ENCODE measurements around the gene B3GALT6. TPM values are rescaled to one million over a fixed set of nuclear protein-coding genes. Genes with fewer than 3 reads are reported as not detected.
A peak's percentile ranks its signal among the peaks of the same experiment; 100 is the strongest.

B3GALT6 gene
- total RNA-seq, 1 experiment from 2014 or later, result 20.0 TPM

DNA sequence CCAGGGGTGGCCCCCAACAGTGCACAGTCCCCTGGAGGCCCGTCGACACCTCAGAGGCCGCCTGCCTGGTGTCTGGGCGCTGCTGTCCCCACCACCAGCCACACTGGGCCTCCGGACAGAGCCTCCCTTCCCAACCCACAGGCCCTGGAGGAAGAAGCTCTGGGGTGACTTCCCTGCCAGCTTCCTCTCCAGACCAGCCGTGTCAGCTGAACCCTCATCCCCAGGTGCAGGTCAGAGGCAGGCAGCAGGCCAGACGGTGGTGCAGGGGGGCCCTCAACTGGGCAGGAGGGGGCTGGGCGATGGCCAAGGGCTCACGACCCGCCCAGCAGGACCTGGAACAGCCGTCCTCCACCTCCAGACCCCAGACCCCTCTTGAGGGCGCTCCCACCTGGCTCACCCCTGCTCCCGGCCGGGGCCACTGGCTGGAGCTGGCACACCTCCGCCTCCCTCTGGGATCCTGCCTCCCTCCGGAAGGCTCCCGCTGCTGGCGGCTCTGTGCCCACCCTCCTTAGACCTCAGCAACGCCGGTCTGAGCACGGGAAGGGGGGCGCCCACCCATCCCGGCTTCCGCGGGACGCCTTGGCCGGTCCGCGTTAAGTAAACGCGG, 26.2 kb upstream of the B3GALT6 start:
- CTCF ChIA-PET, result interaction anchor here (0.8 to 3.1 kb wide), 5 partner anchors 31 to 86 kb away, joined by 4 to 17 read pairs (median 9); partner anchors contain the start of gene TTLL10
- ATAC-seq (peak; percentile 8; the same call in 1 of the 2 replicates), DNase-seq (ENCODE audit: low spot score) (no peak)
- no peaks in the 10 kb centered on the region for H3K9me3 Mint-ChIP-seq
- no peaks in the 10 kb centered on the region for H3K36me3 Mint-ChIP-seq
- POLR2A ChIA-PET, result no interaction called here
- TF ChIP-seq SP1 (CRISPR knock-in tag; conservative IDR thresholded peaks at IDR 0.05) (peak; percentile 47; the same call in 1 of the 2 replicates), NFATC4 (CRISPR knock-in tag; IDR thresholded peaks at IDR 0.05) (no peak), OVOL2 (CRISPR knock-in tag; IDR thresholded peaks at IDR 0.05; ENCODE audit: borderline replicate concordance) (no peak)
- H3K27ac Mint-ChIP-seq, result no peak overlapping the region
- peaks cover 4% of the 10 kb centered on the region for H3K27me3 Mint-ChIP-seq (ENCODE audit: low read depth)
- no peaks in the 10 kb centered on the region for H3K4me1 Mint-ChIP-seq
- 0 out of 2 replicates have a peak overlapping the region, but pooled peaks have one; percentile 40 for H3K4me3 Mint-ChIP-seq

DNA sequence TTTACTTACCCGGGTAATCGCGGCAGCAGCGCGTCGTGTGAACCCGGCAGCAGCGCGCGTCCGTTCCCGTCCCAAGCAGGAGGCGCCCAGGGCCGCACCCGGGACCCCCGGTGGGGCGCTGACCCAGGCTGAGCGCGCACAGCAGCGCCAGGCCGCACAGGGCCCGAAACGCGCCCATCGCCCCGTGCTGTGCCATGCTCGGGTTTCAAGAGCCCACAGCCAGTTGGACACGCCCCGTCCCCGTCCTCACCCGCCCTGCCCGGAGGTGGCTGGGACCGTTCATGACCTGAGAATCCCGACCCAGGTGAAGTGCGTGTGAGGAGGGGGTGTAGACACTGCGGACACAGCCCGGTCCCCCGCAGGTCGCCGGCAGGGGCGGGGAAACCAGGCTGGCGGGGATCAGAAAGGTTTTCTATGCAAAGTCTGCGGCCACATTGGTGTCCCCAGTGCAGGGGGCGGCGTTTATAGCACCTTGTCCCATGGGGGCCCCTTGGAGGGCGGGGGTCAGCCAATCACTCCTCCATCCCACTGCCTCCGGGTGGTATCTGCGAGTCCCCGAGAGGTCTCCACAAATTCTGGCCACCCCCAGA, 25.6 kb upstream of the B3GALT6 start, which contains the start of gene TNFRSF18:
TNFRSF18 (minus strand) TSS at position 217 of the 590 bp plus-strand sequence; CDS start at position 196, 21 bp downstream.
- CTCF ChIA-PET, result interaction anchor here (1.1 to 3.1 kb wide), 5 partner anchors 32 to 90 kb away, joined by 4 to 17 read pairs (median 9); partner anchors contain the start of genes C1orf159 and TTLL10
- POLR2A ChIA-PET, result interaction anchor here (1.0 kb wide), 1 partner anchor 33 kb away, joined by 3 read pairs; the partner anchor contains the start of gene TTLL10
- TF ChIP-seq SMAD4 (CRISPR knock-in tag; IDR thresholded peaks at IDR 0.05), result no peak
- TF ChIP-seq SP1 (CRISPR knock-in tag; conservative IDR thresholded peaks at IDR 0.05), result 0 out of 2 replicates have a peak, but pooled peaks have one; percentile 23
- peaks cover 4% of the 10 kb centered on the region for H3K27me3 Mint-ChIP-seq (ENCODE audit: low read depth)
- no peaks in the 10 kb centered on the region for H3K9me3 Mint-ChIP-seq
- H3K27ac Mint-ChIP-seq, result no peak within 1 kb of the TSS
- H3K4me3 Mint-ChIP-seq, result peak within 1 kb of the TSS; percentile 40
- H3K4me1 Mint-ChIP-seq, result no peaks in the 10 kb centered on the region
- DNase-seq (ENCODE audit: low spot score) (peak; percentile 57), ATAC-seq (peak; percentile 56)
- H3K36me3 Mint-ChIP-seq, result no peaks in the 10 kb centered on the region

DNA sequence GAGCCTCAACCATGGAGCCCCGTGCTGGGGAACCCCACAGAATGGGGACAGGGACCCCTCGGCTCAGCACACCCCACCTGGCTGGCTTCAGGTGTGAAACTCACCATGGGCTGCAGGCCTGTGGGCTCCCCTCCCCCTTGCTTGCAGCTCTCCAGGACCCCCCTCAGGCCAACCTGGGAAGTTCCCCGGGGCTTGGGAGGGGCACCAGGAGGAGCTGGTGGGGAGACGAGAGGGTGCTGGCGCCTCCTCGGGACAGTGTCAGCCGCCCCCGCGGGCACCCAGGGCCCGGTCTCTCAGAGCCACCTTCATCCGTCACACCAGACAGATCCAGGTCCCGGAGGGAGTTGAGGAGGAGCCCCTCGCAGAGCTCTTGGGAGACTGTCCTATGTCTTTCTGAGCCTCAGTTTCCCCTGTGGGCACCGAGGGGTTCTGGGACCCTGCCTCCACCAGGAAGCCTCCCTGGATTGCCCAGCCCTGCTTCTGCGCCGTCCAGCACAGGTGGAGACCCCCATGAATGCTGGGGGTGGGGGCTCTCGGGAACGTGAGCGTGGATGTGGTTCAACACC, 25.0 kb upstream of the B3GALT6 start:
- no peaks in the 10 kb centered on the region for H3K4me1 Mint-ChIP-seq
- no peaks in the 10 kb centered on the region for H3K9me3 Mint-ChIP-seq
- H3K36me3 Mint-ChIP-seq, result no peaks in the 10 kb centered on the region
- TF ChIP-seq ZNF121 (CRISPR knock-in tag; IDR thresholded peaks at IDR 0.05) (no peak), GTF2I (CRISPR knock-in tag; conservative IDR thresholded peaks at IDR 0.05) (no peak), PRRX2 (CRISPR knock-in tag; IDR thresholded peaks at IDR 0.05) (no peak), NR3C1 (CRISPR knock-in tag; conservative IDR thresholded peaks at IDR 0.05; ENCODE audit: low read depth) (no peak), ZNF396 (CRISPR knock-in tag; IDR thresholded peaks at IDR 0.05; ENCODE audit: borderline replicate concordance) (no peak)
- TF ChIP-seq, protein P1, sequence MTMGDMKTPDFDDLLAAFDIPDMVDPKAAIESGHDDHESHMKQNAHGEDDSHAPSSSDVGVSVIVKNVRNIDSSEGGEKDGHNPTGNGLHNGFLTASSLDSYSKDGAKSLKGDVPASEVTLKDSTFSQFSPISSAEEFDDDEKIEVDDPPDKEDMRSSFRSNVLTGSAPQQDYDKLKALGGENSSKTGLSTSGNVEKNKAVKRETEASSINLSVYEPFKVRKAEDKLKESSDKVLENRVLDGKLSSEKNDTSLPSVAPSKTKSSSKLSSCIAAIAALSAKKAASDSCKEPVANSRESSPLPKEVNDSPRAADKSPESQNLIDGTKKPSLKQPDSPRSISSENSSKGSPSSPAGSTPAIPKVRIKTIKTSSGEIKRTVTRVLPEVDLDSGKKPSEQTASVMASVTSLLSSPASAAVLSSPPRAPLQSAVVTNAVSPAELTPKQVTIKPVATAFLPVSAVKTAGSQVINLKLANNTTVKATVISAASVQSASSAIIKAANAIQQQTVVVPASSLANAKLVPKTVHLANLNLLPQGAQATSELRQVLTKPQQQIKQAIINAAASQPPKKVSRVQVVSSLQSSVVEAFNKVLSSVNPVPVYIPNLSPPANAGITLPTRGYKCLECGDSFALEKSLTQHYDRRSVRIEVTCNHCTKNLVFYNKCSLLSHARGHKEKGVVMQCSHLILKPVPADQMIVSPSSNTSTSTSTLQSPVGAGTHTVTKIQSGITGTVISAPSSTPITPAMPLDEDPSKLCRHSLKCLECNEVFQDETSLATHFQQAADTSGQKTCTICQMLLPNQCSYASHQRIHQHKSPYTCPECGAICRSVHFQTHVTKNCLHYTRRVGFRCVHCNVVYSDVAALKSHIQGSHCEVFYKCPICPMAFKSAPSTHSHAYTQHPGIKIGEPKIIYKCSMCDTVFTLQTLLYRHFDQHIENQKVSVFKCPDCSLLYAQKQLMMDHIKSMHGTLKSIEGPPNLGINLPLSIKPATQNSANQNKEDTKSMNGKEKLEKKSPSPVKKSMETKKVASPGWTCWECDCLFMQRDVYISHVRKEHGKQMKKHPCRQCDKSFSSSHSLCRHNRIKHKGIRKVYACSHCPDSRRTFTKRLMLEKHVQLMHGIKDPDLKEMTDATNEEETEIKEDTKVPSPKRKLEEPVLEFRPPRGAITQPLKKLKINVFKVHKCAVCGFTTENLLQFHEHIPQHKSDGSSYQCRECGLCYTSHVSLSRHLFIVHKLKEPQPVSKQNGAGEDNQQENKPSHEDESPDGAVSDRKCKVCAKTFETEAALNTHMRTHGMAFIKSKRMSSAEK (CRISPR knock-in tag; IDR thresholded peaks at IDR 0.05; ENCODE audit: borderline replicate concordance), result no peak
- TF ChIP-seq, protein P2, sequence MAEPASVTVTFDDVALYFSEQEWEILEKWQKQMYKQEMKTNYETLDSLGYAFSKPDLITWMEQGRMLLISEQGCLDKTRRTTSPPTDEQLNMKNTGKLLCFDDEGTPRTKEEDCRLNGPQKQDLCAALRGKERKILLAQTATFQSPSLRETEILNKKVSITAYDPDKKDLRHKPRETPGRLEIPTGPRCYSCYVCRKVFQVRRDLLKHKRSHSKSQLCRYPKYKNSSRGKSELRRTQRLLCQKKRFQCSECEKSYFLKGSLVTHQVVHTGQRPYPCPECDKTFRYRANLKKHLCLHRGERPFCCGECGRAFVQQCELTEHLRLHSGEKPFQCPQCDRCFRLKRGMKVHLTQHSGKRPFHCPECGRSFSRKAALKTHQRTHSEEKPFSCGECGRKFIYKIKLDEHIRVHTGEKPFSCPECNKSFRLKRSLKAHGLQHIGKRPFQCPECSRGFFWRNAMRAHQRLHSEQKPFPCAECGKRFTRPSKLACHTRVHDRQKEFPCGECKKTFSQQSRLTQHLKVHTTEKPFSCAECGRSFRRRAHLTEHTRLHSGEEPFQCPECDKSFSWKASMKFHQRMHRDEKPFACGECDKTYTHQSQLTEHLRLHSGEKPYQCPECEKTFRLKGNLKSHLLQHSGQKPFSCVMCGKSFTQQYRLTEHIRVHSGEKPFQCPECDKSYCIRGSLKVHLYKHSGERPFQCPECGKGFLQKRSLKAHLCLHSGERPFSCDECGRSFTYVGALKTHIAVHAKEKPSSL (CRISPR knock-in tag; conservative IDR thresholded peaks at IDR 0.05), result no peak
- ATAC-seq (no peak), DNase-seq (ENCODE audit: low spot score) (no peak)
- no peak overlapping the region for H3K27ac Mint-ChIP-seq
- H3K27me3 Mint-ChIP-seq (ENCODE audit: low read depth), result peaks cover 4% of the 10 kb centered on the region
- ChIA-PET CTCF (interaction anchor here (0.6 to 3.1 kb wide), 6 partner anchors 21 to 91 kb away, joined by 3 to 17 read pairs (median 6); partner anchors contain the start of genes C1orf159, TTLL10 and UBE2J2), POLR2A (interaction anchor here (1.0 kb wide), 1 partner anchor 33 kb away, joined by 3 read pairs; the partner anchor contains the start of gene TTLL10)
- peak overlapping the region; percentile 40 for H3K4me3 Mint-ChIP-seq

Measured in WTC11 (cell line).